K562 (cell line): ENCODE measurements around the gene FBXO36. TPM values are rescaled to one million over a fixed set of nuclear protein-coding genes. Genes with fewer than 3 reads are reported as not detected.

ENCODE experiments used
- ADNP ChIP-seq: fragments of 200-800 bp; sonication (Bioruptor generic); IDR thresholded peaks from 2 replicates; pipeline ENCODE4 v1.6.1; 2016; ENCODE audit warnings: missing genetic modification characterization, missing compliant biosample characterization
- ASH1L ChIP-seq: fragments of 450-650 bp; IDR thresholded peaks from 2 replicates; pipeline ENCODE4 v1.6.1; 2018; ENCODE audit warnings: borderline replicate concordance, mild to moderate bottlenecking, low read depth; ENCODE audit not compliant: partially characterized antibody
- FOXM1 ChIP-seq, 2 experiments: fragments of 450-650 bp in 1 of 2; sonication (generic) in 1 of 2; formaldehyde crosslinking in 1 of 2; IDR thresholded peaks; 2 replicates each; pipeline versions ENCODE4 v1.6.1 to v1.9.0; 2017 to 2022; ENCODE audit warnings: low read depth in 2 of 2, mild to moderate bottlenecking in 2 of 2, missing genetic modification reagents in 1 of 2, moderate library complexity in 1 of 2
- MTA3 ChIP-seq: fragments of 450-650 bp; formaldehyde crosslinking; IDR thresholded peaks from 2 replicates; pipeline ENCODE4 v1.6.1; 2017; ENCODE audit warnings: mild to moderate bottlenecking, borderline replicate concordance
- POLR2B ChIP-seq: fragments of 450-650 bp; IDR thresholded peaks from 2 replicates; pipeline ENCODE4 v1.6.1; 2018; ENCODE audit warnings: low read depth; ENCODE audit not compliant: partially characterized antibody
- SRSF9 ChIP-seq: fragments of 200-400 bp; formaldehyde crosslinking; IDR thresholded peaks from 2 replicates; pipeline ENCODE4 v1.6.1; 2017; ENCODE audit warnings: low read depth, low read length, borderline replicate concordance
- STAT6 ChIP-seq: sonication (generic); formaldehyde crosslinking; IDR thresholded peaks from 2 replicates; pipeline ENCODE4 v1.8.1; 2023; ENCODE audit warnings: mild to moderate bottlenecking, missing genetic modification reagents
- ZNF347 ChIP-seq: fragments of 450-650 bp; formaldehyde crosslinking; IDR thresholded peaks from 2 replicates; pipeline ENCODE4 v1.4.0; 2020; ENCODE audit warnings: low read depth, mild to moderate bottlenecking, moderate library complexity
- ZNF707 ChIP-seq: fragments of 250-450 bp; sonication (Bioruptor Pico); conservative IDR thresholded peaks from 2 replicates; pipeline ENCODE4 v1.8.0; 2022; ENCODE audit warnings: inconsistent platforms, mild to moderate bottlenecking, moderate library complexity
- polyA plus RNA-seq, 8 experiments: library from polyadenylated mRNA; depleted of rRNA in 4 of 8; stranded (reverse) in 5 of 8; unstranded in 3 of 8; fragments of >200 nt; fragmentation: Nextera tagmentation in 2 of 8; fragmentation: Illumina TruSeq in 1 of 8; extraction: Ambion mirVana in 2 of 8; extraction: Trizol in 1 of 8; gene quantifications; 2 replicates each; pipeline versions ENCODE4 v1.2.1 to v1.2.3, GENCODE V29; 2011 to 2014; ENCODE audit warnings: inconsistent platforms in 1 of 8, missing spikeins in 1 of 8
- total RNA-seq, 7 experiments: library from RNA; depleted of rRNA in 6 of 7; stranded (reverse); fragments of >200 nt in 6 of 7; fragmentation: Illumina TruSeq in 2 of 7; extraction: Trizol in 2 of 7; gene quantifications; 2 replicates each; pipeline versions ENCODE4 v1.2.1 to v1.2.3, GENCODE V29; 2011 to 2021; ENCODE audit warnings: low replicate concordance in 1 of 7
- TF ChIP-seq, protein P1 (sequence below): fragments of 450-650 bp; IDR thresholded peaks from 2 replicates; pipeline ENCODE4 v1.7.0; 2016; ENCODE audit warnings: borderline replicate concordance
- TF ChIP-seq, protein P2 (sequence below), 2 experiments: IDR thresholded peaks in 1 of 2; conservative IDR thresholded peaks in 1 of 2; 2 replicates each; pipeline ENCODE4 v1.6.1; 2016; ENCODE audit warnings: low read depth in 2 of 2, mild to moderate bottlenecking in 1 of 2, missing compliant biosample characterization in 1 of 2, missing genetic modification characterization in 1 of 2, moderate library complexity in 1 of 2

Gene FBXO36
- total and polyA plus RNA-seq, 9 of the 15 experiments (the other 6 are each of a cell fraction or from before 2014, with no cell fraction given) = 0.40 to 0.91 (median 0.58) TPM

DNA sequence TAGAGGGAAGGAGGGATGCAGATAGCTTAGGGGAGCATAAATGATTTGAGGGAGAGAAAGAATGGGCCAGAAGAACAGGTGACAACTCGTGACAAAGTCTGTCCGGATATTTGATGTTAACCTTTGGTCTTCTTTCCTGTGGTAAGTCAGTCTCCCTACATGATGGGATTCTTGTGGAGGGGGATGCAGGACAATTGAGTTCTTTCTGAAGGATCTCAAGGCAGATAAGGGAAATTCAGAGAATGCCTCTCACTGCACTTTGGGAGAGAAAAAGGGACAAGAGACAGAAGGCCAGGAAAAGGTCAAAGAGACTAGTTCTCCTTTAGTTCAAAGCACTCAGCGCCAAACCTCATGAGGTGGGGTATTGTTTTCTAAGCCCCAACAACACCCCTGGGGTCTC lies 34.2 kb downstream of the FBXO36 start (continued):
- TF ChIP-seq POLR2B (no peak), FOXM1 (IDR thresholded peaks at IDR 0.05; ENCODE audit: low read depth) (no peak), FOXM1 (CRISPR knock-in tag; IDR thresholded peaks at IDR 0.05; ENCODE audit: low read depth) (no peak), ASH1L (no peak), ADNP (tag) (no peak), ZNF707 (CRISPR knock-in tag) (no peak), SRSF9 (no peak), MTA3 (no peak), STAT6 (CRISPR knock-in tag) (no peak), ZNF347 (CRISPR knock-in tag) (no peak)
- TF ChIP-seq, protein P1, sequence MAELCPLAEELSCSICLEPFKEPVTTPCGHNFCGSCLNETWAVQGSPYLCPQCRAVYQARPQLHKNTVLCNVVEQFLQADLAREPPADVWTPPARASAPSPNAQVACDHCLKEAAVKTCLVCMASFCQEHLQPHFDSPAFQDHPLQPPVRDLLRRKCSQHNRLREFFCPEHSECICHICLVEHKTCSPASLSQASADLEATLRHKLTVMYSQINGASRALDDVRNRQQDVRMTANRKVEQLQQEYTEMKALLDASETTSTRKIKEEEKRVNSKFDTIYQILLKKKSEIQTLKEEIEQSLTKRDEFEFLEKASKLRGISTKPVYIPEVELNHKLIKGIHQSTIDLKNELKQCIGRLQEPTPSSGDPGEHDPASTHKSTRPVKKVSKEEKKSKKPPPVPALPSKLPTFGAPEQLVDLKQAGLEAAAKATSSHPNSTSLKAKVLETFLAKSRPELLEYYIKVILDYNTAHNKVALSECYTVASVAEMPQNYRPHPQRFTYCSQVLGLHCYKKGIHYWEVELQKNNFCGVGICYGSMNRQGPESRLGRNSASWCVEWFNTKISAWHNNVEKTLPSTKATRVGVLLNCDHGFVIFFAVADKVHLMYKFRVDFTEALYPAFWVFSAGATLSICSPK = no peak
- TF ChIP-seq, protein P2, sequence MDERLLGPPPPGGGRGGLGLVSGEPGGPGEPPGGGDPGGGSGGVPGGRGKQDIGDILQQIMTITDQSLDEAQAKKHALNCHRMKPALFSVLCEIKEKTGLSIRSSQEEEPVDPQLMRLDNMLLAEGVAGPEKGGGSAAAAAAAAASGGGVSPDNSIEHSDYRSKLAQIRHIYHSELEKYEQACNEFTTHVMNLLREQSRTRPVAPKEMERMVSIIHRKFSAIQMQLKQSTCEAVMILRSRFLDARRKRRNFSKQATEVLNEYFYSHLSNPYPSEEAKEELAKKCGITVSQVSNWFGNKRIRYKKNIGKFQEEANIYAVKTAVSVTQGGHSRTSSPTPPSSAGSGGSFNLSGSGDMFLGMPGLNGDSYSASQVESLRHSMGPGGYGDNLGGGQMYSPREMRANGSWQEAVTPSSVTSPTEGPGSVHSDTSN (CRISPR knock-in tag; IDR thresholded peaks at IDR 0.05; ENCODE audit: low read depth) = no peak
- TF ChIP-seq, protein P2 (tag; conservative IDR thresholded peaks at IDR 0.05; ENCODE audit: low read depth) = no peak
- TF ChIP-seq, all 486 proteins: peak for 0
